Myocyte (in vitro differentiated cells): ENCODE measurements around the gene FRMD1. TPM values are rescaled to one million over a fixed set of nuclear protein-coding genes. Genes with fewer than 3 reads are reported as not detected.
A peak's percentile ranks its signal among the peaks of the same experiment; 100 is the strongest.

ENCODE experiments used
- DNase-seq: peaks from one replicate; pipeline ENCODE4 v3.0.0-alpha.2; 2012; ENCODE audit warnings: low read depth
- polyA plus RNA-seq: library from polyadenylated mRNA; unstranded; fragments of >200 nt; gene quantifications from one replicate; pipeline ENCODE4 v1.2.1, GENCODE V29; 2012; ENCODE audit warnings: missing spikeins
- total RNA-seq: library from RNA; depleted of rRNA; stranded (reverse); fragments of >200 nt; gene quantifications from 2 replicates; pipeline ENCODE4 v1.2.3, GENCODE V29; 2014

The FRMD1 gene
- not detected in 2 replicates for total RNA-seq
- polyA plus RNA-seq: 0.18 TPM

GRCh38 chr6:168078943-168079405 is at the start of gene FRMD1:
TSS of gene FRMD1 (minus strand) at chr6:168079212. CDS start at chr6:168079094, 118 bp downstream.
- peak; percentile 10 for DNase-seq

- no peak for DNase-seq
Measured at GRCh38 chr6:168128006-168128630, 49.1 kb upstream of the FRMD1 start.

- no peak for DNase-seq
Measured at GRCh38 chr6:168127384-168127868, 48.4 kb upstream of the FRMD1 start.

GRCh38 chr6:168126566-168127383 is 47.8 kb upstream of the FRMD1 start:
- no peak for DNase-seq

GRCh38 chr6:168125429-168126001 is 46.5 kb upstream of the FRMD1 start:
- DNase-seq: no peak

GRCh38 chr6:168124921-168125320 is 45.9 kb upstream of the FRMD1 start:
- DNase-seq: no peak

GRCh38 chr6:168124158-168124557 is 45.1 kb upstream of the FRMD1 start:
- no peak for DNase-seq

- DNase-seq: no peak
Measured at GRCh38 chr6:168123165-168123911, 44.3 kb upstream of the FRMD1 start.

- no peak for DNase-seq
Measured at GRCh38 chr6:168122521-168122920, 43.5 kb upstream of the FRMD1 start.

- DNase-seq: no peak
Measured at GRCh38 chr6:168122011-168122410, 43.0 kb upstream of the FRMD1 start.

GRCh38 chr6:168121303-168121665 is 42.3 kb upstream of the FRMD1 start:
- DNase-seq: no peak

GRCh38 chr6:168120390-168121302 is 41.6 kb upstream of the FRMD1 start:
- DNase-seq: no peak

- no peak for DNase-seq
Measured at GRCh38 chr6:168119539-168119938, 40.5 kb upstream of the FRMD1 start.

GRCh38 chr6:168118935-168119334 is 39.9 kb upstream of the FRMD1 start:
- no peak for DNase-seq

- DNase-seq: no peak
Measured at GRCh38 chr6:168117942-168118341, 38.9 kb upstream of the FRMD1 start.

- DNase-seq: no peak
Measured at GRCh38 chr6:168116975-168117899, 38.2 kb upstream of the FRMD1 start.

- DNase-seq: no peak
Measured at GRCh38 chr6:168116438-168116974, 37.5 kb upstream of the FRMD1 start.

- DNase-seq: no peak
Measured at GRCh38 chr6:168115748-168116437, 36.9 kb upstream of the FRMD1 start.
